GM19455 (cell line): ENCODE measurements around the gene LRCH1.

Experiments
- ATAC-seq: cut with Tn5 transposase; IDR thresholded peaks from one replicate; pipeline ENCODE4 v1.9.1; 2021; ENCODE audit not compliant: unreplicated experiment

Gene LRCH1

GRCh38 chr13:46561691-46562090 is 8.7 kb downstream of the LRCH1 start:
- no peak for ATAC-seq

DNA sequence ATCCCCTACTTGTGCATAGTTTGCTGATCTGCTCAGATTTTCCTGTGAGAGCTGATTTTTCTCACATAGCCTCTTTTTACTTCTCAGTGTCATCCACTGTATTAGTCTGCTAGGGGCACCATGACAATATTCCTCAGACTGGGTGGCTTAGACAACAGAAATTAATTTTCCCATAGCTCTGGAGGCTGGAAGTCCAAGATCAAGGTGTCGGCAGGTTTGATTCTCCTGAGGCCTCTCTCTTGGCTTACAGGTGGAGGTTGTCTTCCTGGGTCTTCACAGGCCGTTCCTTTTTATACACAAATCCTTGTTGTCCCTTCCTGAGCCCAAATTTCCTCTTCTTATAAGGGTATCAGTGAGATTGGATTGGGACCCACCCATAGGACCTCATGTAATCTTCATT is 9.2 kb downstream of the LRCH1 start:
- no peak for ATAC-seq

GRCh38 chr13:46562581-46562980 is 9.6 kb downstream of the LRCH1 start:
- no peak for ATAC-seq

DNA sequence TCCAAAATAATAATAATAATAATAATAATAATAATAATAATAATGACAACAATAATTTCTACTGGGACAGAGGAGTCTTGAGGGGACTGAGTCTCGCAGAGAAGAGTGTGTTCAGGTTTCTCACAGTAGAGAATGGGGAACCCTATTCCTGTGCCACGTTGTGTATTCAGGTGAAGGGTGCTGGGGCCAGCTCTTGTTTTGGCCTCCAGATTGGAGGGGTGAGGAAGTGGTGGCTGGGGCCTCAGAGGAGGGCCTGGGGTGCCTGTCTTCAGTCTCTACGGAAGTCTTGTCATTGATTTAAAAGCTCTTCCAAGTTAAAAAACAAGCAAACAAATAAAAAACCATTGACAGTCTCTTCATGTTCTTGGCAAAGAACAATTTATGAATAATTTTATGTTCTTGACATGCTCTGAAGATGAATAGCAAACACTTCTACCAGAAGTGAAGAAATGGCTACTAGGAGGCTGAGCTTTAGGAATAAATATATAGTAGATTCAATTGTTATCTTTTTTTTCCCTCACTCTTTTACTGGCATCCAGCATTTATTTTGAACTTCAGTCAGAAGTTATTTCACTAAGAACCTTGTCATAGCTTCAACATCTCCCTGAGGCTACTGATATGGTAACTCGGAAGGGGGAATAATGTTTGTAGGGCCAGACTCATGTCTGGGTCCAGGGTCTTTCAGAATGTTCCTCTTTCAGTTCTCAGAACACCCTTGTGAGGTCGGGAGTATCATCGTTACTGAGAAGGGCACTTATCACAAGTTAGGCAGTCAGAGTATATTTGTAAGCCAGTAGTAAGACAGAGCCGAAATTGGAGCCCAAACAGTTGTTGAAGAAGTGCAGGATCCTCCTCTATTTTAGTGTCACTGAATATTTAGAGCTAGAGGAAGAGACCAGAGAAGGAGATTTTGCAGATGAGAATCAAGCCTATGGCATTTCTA is 13.1 kb downstream of the LRCH1 start:
- peak; percentile 61 for ATAC-seq

DNA sequence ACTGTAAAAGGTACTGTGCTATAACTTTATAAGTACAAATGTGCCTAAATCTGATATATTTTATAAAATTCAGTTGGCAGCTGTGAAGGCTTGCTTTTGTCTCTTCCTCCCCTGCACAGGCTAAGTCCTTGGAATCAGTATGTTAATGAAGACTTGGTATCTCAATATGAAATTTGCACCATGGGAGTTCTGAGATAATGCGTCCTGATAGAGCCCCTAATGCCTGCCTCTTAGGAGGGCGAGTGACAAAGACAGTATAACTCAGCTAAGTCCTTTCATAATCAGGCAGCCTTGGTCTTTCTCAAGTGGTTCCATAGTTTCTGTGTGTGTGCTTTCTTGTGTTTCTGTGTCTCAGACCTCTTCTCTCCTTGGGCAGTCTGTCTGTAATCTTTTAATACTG is 14.7 kb downstream of the LRCH1 start:
- ATAC-seq: no peak

GRCh38 chr13:46569456-46569855 is 16.5 kb downstream of the LRCH1 start:
- no peak for ATAC-seq

DNA sequence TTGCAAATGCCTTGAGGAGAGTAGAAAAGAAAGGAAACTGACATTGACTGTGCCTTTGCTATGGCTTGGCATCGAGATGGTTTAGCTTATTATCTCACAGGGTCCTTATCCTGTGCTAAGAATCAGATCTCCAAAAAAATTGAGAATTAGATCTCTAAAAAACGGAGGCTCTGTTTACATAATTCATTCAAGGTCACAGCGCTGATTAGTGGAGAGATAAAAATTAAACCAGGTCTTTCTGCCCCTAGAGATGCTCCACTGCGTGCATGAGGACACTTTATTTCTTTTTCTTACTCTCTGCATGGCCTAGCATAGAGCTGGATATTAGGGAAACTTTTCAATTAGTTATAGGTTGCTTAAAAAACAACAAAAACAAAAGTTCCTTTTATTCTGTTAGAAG is 17.3 kb downstream of the LRCH1 start:
- no peak for ATAC-seq

DNA sequence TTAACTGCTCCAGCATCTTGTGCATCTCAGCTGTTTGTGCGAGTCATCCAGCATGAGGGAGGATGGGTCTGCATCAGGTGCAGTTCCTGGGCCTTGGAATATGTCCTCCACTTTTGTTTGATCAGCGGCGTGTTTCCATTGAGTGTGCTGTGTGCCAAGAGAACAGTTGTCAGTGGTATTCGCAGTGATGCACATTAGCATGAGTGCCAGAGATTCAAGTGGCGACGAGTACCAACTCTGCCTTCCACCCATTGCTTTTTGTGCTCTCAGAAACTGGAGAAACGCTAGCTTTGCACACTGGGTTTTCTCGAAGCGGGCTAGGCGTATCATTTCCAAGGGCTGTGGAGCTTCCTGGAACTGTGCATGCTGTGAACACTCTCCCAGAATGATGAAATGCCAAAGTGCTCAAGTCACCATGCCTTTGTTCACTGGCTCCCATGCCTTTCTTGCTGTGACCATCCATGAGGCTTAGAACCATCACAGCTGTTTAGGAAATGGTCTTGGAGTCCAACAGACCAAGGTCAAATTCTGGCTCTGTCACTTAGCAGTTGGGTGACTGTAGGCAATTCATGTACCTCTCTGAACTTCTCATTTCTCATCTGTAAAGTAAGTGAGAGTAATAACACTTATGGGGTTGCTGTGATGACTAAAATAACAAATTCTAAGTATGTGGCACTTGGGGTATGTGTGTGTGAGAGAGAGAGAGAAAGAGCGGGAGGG is 18.4 kb downstream of the LRCH1 start:
- ATAC-seq: peak; percentile 49

DNA sequence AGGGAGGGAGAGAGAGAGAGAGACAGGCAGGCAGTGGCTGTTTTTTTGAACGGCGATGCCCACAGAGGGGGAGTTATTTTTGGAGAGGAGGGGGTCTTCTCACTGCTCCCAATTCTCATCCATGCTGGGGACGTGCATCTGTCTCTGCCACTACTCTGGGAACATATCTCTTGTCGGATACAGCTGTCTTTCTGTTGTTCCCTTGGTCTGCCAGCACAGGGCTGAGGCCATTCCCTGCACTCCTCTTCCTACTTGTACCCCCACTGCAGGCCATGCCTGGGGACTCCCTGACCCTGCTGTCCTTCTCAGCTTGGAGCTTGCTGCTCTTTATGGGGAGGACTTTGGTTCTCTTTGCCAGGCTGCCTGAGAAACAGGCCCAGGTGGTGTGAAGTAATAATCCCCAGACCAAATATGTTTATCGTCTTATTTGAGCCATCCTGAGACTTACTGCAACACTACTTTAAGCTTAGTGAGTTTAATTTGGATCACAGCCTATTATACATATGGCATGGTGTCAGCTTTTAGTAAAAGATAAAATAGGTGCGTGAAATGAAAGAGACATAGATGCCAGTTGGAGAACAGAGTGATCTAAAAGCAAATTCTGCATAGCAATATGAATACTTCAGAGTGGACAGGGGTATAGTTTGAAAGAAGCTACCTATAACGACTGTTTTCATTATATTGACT is 19.1 kb downstream of the LRCH1 start:
- no peak for ATAC-seq

DNA sequence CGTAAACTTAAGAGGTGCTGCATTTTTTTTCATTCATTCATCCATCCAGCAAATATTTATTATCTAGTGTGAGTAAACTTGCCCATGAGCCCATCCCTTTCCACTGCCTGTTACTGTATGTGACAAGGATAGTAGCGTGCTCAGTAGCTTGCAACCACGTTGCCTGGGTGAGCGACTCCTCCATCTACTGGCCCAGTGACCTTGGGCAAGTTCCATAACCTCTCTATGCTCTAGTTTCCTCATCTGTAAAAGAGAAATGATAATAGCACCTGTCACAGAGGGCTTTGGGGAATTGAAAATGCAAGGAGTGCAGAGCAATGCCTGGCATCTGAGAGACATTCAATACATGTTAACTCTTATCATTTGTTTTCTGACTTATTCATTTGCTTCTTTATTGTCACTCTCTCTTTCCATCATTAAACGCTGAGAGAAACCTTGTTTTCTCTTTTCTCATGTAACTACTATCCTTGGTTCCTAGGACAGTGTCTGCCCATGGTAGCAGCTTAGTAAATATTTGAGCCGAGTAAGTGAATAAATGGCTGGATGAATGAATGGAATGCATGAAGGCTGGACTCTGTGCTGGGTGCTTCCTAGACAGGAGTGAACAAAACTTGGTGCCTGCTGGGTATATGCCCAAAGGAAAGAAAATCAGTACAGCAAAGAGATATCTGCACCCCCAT is 19.9 kb downstream of the LRCH1 start:
- peak; percentile 54 for ATAC-seq

DNA sequence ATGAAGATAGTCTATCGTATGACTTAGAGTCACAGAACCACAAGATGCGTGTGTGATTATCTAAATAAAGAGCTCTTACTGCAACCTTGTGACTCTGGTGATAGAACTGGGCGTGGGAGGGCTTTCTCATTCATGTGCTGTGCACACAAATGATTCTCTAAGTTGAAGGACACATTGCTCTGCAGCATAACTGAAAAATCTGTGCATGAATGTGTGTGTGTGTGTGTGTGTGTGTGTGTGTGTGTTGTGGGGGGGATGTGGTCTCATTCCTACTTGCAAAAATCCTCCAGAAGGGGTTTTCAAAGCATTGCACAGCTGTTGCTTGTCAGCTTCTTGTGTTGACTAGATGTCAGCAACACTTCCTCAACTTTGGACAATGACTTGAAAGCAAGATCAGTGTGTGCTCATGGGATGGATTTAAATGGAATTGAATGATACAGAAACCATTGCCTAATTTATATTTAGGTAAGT is 22.4 kb downstream of the LRCH1 start:
- no peak for ATAC-seq

GRCh38 chr13:46575818-46576221 is 22.9 kb downstream of the LRCH1 start:
- no peak for ATAC-seq

DNA sequence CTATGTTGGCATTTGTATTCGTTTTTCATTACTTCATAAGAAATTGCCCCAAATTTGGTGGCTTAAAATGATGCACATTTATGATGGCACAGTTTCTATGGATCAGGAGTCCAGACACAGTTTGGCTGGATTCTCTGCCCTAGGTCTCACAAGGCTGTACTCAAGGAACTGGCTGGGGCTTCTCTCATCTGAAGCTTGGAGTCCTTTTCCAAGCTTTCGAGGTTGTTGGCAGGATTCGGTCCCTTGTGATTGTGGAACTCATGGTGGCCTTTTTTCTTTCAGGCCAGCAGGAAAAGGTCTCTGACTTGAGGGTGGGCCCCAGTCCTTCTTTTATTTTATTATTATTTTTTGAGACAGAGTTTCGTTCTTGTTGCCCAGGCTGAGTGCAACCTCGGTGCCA is 23.8 kb downstream of the LRCH1 start:
- ATAC-seq: no peak

- ATAC-seq: peak; percentile 13
Measured at GRCh38 chr13:46577696-46578589, 25.0 kb downstream of the LRCH1 start.

DNA sequence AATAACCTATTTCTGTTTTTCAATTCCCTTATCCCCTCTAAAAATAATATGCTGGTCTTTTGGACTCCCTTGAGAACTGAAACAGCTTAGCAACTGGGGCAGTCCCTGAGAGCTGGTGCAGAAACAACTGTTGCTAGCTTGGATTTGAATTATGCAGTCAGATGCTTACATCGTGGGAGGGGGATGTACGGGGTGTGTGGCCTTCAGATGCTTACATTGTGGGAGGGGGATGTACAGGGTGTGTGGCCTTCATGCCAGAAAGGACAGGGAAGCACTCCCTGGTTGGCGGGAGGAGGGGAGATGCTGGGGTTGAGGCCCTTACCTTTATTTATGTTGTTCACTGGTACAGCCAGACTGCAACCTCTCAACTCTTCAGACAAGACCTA is 25.6 kb downstream of the LRCH1 start:
- peak; percentile 40 for ATAC-seq

GRCh38 chr13:46580362-46580839 is 27.4 kb downstream of the LRCH1 start:
- ATAC-seq: no peak

DNA sequence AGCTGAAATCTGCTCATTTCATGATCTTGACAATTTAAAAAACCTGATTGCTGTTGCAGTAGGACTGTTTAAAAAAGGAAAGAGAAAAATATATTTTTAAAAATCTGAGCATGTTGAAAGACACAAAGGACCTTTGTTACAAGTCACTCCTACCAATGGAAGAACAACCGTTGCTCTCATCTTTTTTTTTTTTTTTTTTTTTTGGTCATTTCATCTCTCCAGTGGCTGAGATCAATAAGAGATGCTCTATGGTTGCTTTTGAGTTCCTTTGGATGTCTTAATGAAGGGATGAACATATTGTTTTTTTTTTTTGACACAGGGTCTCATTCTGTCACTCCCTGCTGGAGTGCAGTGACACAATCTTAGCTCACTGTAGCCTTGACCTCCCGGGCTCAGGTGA is 29.2 kb downstream of the LRCH1 start:
- no peak for ATAC-seq

DNA sequence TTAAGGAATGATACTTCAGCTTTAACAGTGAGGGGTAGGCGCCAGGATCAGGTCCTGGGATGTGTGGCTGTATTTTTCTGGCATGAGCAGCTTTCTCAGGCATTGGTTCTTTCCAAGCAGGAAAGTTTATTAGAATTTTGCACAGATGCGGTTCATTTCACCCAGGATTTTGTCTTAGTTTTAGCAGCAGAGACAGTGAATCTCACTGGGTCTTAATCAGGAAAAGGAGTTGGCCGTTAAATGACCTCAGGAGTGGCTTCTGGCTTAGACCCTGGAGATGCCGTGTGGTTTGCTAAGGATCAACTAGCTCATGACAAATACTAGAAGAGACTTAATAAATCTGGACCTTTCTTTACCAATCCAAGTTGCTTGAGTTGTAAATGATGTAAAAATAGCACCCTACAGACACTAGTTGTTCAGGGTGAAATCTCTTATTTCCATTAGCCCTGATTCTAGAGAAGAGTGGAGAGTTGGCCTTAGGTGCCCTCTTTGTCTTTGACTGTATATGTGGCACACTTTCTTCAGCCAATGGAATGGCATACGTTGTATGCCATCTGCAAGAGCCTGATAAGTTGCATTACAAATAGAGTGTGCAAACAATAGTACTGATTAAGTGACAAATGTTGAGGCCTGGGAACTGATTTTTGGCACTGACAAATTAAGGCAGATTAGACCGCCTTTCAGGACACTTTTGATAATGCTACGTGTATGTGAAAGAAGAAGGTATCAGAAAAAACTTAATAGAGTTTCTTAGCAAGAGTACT is 34.0 kb downstream of the LRCH1 start:
- ATAC-seq: no peak

DNA sequence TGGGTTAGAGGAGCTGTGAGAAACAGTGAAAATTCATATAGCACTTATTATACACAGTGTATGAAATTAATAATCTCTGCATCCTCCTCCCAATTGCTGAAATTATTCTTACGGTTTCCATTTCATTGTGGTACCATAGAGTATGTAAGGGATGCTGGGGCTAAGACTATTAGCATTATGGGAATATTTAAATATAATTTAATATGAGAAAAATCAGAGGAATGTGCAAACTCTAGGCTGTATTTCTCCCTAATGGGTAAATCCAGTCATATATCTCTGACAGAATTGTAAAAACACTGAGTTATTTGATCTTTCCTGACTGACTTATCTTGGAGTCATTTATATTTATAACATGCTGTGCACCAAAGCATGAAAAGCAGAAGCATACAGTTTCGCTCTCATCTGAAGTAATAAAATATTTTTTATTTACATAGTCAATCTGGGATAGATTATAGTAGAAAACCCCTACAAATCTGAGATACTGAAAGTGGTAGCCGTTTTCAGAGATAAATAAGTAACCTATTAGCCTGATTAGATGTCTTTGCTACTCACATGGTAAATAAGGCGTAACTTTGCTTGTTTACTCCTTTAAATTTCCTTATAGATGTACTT is 34.9 kb downstream of the LRCH1 start:
- ATAC-seq: no peak
